ENCODE data around the gene SLC43A1.

- no peak for TF ChIP-seq CTCF (IDR thresholded peaks at IDR 0.05; ENCODE audit: low read depth, low read length, poor library complexity, severe bottlenecking)
- TF ChIP-seq EZH2phosphoT487 (IDR thresholded peaks at IDR 0.05; ENCODE audit: borderline replicate concordance, low read length) = no peak
These were observed 48.8 kb downstream of the SLC43A1 start for GRCh38 chr11:57466680-57467079.
